ENCODE results near the gene BIRC7. TPM values are rescaled to one million over a fixed set of nuclear protein-coding genes. Genes with fewer than 3 reads are reported as not detected.

Gene BIRC7
- total RNA-seq, 4 donors from 2014 or later: 0.49 to 3.0 (median 1.7) TPM

DNA sequence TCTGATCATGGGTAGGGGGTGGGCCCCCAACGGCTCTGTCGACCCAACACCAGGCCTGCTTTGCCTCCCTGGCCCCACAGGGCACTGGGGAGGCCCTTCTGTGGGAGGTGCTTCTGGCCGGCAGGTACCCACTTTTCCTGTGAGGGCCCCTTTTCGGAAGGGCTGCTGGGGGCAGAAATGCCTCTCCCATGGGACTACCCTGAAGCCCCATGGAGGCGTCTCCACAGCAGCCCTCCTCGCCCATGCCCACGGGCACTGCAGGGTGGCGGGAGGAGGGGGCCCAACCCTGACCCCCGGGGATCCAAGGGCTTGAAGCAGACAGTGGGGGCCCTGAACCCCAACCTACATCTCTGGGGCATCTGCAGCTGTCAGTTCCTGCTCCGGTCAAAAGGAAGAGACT is 2.3 kb downstream of the BIRC7 start:
- Histone ChIP-seq H3K27ac (no peak overlapping the region), H3K4me3 (no peak overlapping the region), H3K27me3 (peaks cover 21% of the 10 kb centered on the region), H3K9me3 (no peaks in the 10 kb centered on the region), H3K36me3 (no peaks in the 10 kb centered on the region), H3K4me1 (peaks cover 10% of the 10 kb centered on the region)
- no peak for DNase-seq (ENCODE audit: low spot score in 2 of 2)
- WGBS: no CpG with 5 or more reads among the region's 10 CpGs
- TF ChIP-seq CTCF (IDR thresholded peaks at IDR 0.05) (no peak), POLR2A (IDR thresholded peaks at IDR 0.05) (no peak), POLR2AphosphoS5 (IDR thresholded peaks at IDR 0.05) (no peak), EP300 (IDR thresholded peaks at IDR 0.05) (no peak)

DNA sequence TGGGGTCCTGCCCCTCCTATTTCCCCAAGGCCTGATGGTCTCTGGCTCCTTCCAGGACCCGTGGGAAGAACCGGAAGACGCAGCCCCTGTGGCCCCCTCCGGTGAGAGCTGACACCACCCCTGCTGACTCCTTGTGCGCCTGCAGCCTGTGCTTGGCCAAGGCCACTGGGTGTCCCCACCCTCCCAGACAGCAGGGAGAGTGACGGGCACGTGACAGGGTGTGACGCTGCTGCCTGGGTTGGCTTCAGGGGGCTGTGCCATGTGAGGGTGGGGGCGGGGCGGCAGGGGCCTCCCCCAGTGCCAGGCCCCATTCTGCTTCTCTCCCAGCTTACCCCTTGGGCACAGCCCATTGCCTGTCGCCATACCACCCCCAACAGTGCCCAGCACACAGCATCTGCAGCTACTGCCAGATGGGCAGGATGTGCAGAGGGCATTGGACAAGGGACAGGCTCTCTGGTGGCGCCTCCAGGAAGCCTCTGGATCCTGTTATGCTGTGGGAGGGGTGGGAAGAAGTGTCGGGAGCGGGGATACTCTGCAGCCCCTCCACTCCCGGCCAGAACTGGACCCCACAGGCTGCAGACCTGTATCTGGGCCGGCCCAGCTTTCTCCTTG is 2.9 kb downstream of the BIRC7 start:
- Histone ChIP-seq H3K9me3 (no peaks in the 10 kb centered on the region), H3K27me3 (peaks cover 19% of the 10 kb centered on the region), H3K4me3 (no peak overlapping the region), H3K4me1 (peaks cover 10% of the 10 kb centered on the region), H3K27ac (no peak overlapping the region), H3K36me3 (no peaks in the 10 kb centered on the region)
- TF ChIP-seq POLR2A (IDR thresholded peaks at IDR 0.05) (no peak), POLR2AphosphoS5 (IDR thresholded peaks at IDR 0.05) (no peak), EP300 (IDR thresholded peaks at IDR 0.05) (no peak), CTCF (IDR thresholded peaks at IDR 0.05) (no peak)
- WGBS: 13% methylated on average over 7 of the region's 16 CpGs
- DNase-seq (ENCODE audit: low spot score in 2 of 2): no peak

GRCh38 chr20:63239431-63239830 is 3.7 kb downstream of the BIRC7 start:
- DNase-seq (ENCODE audit: low spot score in 2 of 2): no peak
- TF ChIP-seq CTCF (IDR thresholded peaks at IDR 0.05): no peak
- TF ChIP-seq EP300 (IDR thresholded peaks at IDR 0.05): no peak
- no peak for TF ChIP-seq POLR2A (IDR thresholded peaks at IDR 0.05)
- TF ChIP-seq POLR2AphosphoS5 (IDR thresholded peaks at IDR 0.05): no peak
- Histone ChIP-seq H3K36me3 (no peaks in the 10 kb centered on the region), H3K4me1 (peaks cover 10% of the 10 kb centered on the region), H3K27me3 (peaks cover 17% of the 10 kb centered on the region), H3K9me3 (no peaks in the 10 kb centered on the region), H3K4me3 (no peak overlapping the region), H3K27ac (no peak overlapping the region)
- WGBS: 80% methylated on average over 12 of the region's 30 CpGs

GRCh38 chr20:63240004-63240403 is 4.3 kb downstream of the BIRC7 start:
- H3K27ac ChIP-seq: no peak overlapping the region
- peaks cover 20% of the 10 kb centered on the region for H3K27me3 ChIP-seq
- no peak for TF ChIP-seq CTCF (IDR thresholded peaks at IDR 0.05)
- TF ChIP-seq POLR2AphosphoS5 (IDR thresholded peaks at IDR 0.05): no peak
- no peak for TF ChIP-seq EP300 (IDR thresholded peaks at IDR 0.05)
- TF ChIP-seq POLR2A (IDR thresholded peaks at IDR 0.05): no peak
- 83% methylated on average over 2 of the region's 11 CpGs for WGBS
- no peak overlapping the region for H3K4me3 ChIP-seq
- no peaks in the 10 kb centered on the region for H3K9me3 ChIP-seq
- no peaks in the 10 kb centered on the region for H3K36me3 ChIP-seq
- no peak for DNase-seq (ENCODE audit: low spot score in 2 of 2)
- peaks cover 10% of the 10 kb centered on the region for H3K4me1 ChIP-seq

DNA sequence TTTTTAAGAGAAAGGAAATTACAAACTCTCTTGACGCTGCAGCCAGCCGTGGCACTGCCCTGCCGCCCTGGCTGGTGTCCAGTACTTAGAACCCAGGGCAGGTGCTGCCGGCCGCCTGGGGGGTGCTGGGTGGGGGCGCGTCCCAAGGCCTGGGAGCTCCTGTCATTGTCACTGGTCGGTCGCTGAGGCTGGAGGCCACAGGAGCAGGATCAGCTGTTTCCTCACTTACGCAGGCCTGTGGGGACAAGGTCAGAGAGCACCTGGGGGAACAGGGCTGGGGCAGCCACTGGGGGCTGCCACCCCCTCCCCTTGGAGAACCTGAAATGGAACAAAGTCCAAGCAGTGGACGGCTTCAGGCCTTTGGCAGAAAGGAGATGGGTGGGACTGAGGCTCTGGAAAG is 5.6 kb downstream of the BIRC7 start:
- TF ChIP-seq CTCF (IDR thresholded peaks at IDR 0.05): no peak
- TF ChIP-seq POLR2AphosphoS5 (IDR thresholded peaks at IDR 0.05): no peak
- TF ChIP-seq EP300 (IDR thresholded peaks at IDR 0.05): no peak
- no peak for TF ChIP-seq POLR2A (IDR thresholded peaks at IDR 0.05)
- Histone ChIP-seq H3K9me3 (no peaks in the 10 kb centered on the region), H3K36me3 (no peaks in the 10 kb centered on the region), H3K4me3 (no peak overlapping the region), H3K4me1 (peaks cover 10% of the 10 kb centered on the region), H3K27ac (no peak overlapping the region), H3K27me3 (peaks cover 14% of the 10 kb centered on the region)
- 38% methylated on average over 9 of the region's 11 CpGs for WGBS
- DNase-seq (ENCODE audit: low spot score in 2 of 2): no peak
